ENCODE measurements around the gene CNR1.

CNR1 gene

DNA sequence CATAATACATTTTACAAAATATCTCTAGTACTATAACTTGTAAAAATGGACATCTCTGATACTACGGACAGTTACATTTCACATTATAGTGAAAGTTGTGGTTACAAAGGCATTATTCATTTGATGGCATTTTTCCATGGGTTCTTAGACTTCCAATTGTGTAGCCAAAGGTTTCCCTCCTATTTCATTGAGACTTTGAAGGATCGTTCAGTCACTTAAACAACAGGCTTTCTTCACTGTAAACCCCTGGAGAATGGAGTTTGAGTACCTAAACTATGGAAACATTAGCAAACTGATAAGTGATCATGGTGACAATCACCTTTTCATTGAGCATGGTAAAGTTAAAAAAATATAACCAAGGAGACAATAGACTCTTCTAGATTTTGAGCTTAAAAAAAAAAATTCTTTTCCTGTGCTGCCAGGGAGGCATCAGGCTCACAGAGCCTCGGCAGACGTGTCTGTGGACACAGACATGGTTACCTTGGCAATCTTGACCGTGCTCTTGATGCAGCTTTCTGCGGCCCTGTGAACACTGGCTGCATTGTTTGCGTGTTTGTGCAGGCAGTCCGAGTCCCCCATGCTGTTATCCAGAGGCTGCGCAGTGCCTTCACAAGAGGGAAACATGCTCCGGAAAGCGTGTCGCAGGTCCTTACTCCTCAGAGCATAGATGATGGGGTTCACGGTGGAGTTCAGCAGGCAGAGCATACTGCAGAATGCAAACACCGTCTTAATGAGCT is 22.6 kb downstream of the CNR1 start:
- no peak for DNase-seq (ENCODE audit: low spot score)

DNA sequence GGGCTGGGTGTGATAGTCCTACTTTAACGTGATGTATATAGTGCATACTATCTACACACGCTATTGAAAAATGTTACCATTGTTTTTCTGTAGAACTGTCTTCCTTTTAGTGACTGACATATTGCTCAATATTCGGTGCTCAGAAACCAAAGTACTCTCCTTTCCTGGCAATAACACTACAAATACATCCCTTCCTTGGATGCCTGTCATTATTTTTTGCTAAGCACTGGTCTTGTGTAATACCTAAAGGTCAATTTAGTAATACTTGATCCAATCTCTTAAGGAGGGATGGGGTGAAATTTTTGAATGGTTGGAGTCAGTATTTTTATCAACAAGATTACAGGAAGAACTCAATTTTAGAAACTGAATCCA is 23.9 kb downstream of the CNR1 start:
- DNase-seq (ENCODE audit: low spot score), result no peak

DNA sequence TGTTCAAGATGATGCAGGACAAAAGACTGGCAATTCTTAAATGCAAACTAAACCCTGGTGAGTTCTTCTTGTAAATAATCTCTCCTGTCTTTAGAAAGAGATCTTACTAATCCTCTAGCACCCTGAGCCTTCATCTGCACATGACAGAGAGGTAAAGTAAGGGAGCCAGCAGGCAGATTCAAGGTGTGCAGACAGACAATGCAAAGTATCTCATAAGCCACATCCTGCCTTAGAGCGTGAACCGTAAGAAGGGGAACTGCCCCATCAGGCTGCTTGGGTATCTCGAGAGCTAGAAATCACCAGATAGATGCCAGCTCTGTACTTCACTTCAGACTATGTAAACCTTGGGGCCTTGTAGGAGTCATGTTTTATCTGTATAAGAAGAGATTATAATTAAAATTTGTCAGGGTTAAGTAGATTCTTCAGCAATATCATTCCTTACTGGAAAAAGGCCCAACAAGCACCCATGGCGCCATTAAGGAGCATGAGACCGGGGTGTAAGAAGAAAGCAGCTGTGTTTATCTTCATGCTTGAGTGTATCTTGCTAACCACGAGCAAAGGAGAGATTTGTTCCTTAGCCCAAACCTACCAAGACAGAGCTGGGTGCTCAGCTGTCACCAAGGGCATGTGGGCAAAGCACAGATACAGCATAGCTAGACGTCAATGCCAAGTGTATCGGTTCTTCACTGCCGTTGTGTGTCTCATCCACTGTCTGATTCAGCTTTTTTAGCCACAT is 24.4 kb downstream of the CNR1 start:
- DNase-seq (ENCODE audit: low spot score), result no peak

DNA sequence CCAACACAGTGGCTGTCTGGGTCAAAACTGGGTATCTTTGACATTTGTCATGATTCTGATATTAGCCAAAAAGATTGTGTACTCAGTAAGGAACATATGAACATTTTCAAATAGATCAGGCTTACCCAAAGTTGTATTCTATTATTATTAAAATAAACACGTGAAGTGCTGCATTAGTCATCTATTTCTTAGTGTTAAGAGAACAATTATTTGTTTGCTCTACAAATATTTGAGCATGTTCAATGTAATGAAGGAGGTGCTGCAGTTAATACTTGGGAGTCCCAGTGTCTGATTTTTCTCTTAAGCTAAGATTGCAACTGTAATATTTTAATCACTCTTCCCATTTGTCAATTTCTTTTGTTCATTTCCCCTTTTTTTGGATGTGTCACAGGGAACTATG is 28.2 kb downstream of the CNR1 start:
- no peak for DNase-seq (ENCODE audit: low spot score)

DNA sequence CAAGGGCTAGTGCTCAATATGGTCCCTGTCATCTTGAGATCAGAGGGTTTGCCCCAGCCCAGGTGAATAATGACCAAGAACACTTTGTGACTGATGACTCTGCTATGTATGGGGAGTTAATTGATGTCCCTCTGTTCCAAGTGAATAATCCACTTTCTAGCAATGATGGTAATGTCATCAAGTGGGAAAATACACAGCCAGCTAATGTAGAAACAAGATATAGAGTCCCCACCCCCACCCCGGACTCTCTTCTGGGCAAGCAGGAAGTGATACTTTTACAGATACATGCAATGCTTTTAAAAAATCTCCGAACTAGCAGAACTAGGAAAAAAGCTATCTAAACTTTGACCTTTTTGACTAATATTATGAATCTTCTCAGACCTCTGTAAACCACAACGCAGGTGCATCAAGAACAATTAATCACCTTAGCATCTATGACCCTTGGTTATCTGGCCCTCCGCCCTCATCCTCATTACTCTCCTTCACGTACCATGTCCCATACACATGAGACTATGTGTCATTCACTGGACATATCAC is 30.5 kb downstream of the CNR1 start:
- peak; percentile 17 for DNase-seq (ENCODE audit: low spot score)

DNA sequence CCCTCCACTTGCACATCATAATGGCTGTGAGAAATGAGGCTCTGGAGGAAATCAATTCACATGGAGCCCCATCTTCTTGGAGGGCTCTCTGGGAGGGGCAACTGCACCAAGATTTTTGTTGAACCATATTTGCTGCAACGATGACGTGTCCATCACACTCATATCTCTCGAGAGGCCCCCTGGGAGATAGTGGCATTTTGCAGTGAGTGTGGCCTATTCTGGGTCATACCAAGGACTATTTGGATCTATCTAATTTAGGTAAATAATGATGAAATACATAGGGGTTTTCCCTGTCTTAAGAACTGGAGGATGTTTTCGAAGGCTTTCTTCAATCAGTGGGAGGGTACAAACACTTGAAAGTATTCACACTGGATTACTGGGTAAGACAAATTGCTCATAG is 31.6 kb downstream of the CNR1 start:
- no peak for DNase-seq (ENCODE audit: low spot score)

DNA sequence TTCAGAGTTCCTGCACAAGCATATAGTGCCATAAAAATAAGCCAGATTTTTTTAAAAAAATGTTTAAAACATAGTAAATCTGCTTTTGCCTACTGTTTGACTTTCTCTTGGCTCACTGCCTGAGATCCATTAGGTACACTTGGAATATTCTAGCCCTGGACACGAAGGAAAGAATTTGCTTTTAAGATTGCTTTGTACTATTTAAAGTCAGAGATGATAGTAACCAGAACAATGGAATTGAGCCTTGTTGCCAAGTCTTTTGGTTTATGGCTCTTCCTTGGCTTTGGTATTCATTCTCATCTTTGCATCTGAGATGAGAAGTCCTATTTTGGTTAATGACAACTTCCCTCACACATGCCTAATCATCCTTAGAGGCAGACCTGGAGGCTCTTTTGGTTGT is 32.4 kb downstream of the CNR1 start:
- DNase-seq (ENCODE audit: low spot score), result no peak

DNA sequence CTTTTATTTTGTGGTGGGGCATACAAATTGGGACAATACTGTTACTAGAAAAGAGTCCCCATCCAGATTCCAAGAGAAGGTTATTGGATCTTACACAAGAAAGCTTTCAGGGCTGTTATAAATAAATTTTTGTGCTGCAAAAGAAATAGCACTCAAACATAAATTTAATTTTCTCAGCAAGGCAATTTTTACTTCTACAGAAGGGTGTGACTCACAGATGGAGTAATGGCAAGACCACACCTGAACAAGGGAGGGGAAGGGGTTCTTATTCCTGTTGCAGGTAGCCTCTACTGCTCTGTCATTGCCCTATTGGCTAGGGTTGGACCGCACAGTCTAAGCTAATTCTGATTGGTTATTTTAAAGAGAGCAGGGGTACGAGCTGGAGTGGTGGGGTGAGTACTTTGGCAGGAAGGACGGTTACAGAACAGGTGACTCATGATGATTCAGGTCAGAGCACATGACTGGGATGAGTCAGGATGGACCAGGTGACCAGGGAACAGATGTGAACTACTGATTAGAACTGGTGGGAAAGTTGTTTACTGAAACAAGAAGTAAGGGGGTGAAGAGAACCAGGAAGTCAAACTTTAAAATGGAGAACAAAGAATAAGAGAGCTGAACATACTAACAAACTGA is 41.1 kb downstream of the CNR1 start:
- peak; percentile 22 for DNase-seq (ENCODE audit: low spot score)

DNA sequence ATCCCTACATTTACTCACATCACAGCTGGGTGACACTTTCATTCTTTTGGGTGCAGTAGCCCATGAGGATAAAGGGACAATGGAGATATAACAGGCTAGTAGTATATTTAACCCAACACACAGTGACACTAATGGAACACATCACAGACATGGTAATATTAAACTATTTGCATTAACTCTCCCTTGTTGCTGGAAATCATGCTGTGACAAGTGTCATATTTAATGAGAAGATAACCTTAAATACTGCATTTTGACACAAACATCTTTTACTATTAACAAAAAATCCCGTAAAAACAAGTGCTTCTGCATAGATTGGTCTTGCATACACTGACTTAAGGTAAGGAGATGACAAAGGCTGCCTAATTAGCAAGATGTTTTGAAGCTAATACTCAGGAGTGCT is 45.5 kb downstream of the CNR1 start:
- no peak for DNase-seq (ENCODE audit: low spot score)

DNA sequence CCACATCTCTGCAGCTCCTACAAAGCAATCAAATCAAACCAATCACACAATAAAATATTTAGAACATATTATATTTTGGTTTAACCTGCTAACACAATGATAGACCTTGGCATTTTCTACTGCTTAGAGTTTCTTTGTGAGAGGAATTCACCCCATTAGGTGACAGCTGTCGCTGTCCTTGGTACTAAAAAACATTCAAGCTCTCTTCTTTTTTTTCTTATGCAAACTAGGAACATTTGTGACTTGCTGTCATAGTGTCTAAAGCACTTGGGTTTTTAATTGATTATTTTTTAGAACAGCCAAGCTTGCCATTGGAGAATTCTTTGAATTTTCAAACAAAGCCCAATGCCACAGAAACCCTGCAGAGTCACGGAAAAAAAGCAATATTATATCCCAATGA is 46.4 kb downstream of the CNR1 start:
- DNase-seq (ENCODE audit: low spot score), result no peak

DNA sequence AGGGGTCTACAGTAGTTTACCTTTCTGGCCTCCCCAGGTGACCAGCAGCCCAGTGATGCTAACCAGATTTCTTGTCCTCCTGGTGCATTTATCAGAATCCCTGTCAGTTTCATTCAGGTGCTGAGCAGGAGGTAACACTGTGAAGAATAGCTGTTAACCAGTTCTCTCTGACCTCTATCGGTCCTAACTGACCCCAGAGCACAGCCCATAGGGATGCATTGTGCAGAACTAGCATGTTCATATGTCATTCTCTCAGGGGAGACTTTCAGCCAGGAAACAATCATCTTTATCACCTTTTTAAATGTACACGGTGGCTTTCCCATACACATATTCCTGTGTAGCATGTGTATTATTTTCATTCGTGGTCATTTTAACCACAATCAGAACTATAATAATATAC is 49.9 kb downstream of the CNR1 start:
- no peak for DNase-seq (ENCODE audit: low spot score)

DNA sequence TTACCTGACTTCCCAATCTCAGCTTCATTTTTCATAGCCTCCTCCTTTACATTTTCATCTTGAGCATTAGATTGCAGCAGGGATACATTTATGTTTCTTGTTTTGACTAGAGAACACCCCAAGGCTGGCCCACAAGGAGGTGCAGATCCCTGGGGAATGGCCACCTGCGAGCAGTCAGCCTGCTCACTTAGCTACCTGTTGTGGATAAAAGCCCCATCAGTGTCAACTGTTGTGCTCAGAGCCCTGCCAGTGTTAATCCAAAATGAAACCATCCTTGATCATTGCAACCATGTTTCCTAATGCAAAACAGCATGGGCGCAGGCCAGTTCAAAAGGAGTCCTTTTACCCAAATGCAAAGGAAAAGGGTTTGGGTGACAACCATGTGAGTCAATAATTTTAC is 50.8 kb downstream of the CNR1 start:
- DNase-seq (ENCODE audit: low spot score), result no peak

DNA sequence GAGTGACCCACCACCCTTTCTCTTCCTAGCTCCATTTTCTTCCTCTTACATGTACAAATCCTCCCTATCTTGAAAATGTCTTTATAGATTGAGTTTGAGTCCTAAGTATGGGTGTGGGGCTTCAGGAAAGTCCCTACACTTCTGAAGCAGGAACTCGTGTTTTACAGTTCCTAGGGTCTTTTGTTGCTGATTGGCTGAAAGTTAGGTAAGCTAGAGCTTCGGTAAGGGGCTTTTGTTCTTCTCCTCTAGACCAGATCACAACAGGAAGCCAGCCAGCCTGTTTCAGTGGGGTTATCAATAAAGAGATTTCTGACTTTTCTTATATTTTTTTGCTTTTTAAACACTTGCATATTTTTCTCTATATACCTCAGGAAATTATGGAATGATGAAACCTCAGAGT is 51.3 kb downstream of the CNR1 start:
- no peak for DNase-seq (ENCODE audit: low spot score)

DNA sequence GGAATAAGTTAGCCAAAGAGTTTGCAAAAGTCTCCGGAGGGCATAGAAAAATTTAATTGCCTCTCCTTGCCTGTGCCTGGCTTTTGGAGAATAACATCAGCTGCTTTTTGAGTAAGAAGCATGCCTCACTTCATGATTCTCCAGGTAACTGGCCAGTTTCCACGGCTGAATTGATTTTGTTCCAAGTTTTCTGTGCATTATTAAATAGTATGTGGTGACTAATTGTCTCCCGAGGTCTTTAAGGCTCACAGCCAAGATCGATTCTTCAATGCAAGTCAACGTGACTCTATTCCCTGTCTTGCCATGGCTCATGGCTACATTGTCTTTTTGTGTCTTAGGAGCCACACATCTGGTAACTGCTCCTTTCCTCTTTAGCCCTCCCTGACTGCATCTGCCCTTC is 54.2 kb downstream of the CNR1 start:
- no peak for DNase-seq (ENCODE audit: low spot score)

DNA sequence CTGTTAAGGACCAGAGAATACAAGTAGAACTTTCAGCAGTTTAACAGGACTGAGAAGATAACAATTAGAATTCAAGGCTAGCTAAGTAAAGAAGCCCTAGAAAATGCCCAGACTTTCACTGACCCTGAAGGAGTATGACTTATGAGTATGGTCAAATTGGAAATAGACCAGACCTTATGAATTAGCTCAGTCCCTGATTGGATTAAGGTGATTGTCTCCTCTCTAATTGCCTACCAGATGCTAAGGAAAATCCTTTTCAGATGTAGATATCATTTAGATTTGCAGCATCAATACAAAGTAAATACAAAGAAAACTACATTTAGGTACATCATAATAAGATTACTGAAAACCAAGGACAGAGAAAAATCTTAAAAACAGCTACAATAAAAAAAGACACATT is 58.9 kb downstream of the CNR1 start:
- DNase-seq (ENCODE audit: low spot score), result no peak

DNA sequence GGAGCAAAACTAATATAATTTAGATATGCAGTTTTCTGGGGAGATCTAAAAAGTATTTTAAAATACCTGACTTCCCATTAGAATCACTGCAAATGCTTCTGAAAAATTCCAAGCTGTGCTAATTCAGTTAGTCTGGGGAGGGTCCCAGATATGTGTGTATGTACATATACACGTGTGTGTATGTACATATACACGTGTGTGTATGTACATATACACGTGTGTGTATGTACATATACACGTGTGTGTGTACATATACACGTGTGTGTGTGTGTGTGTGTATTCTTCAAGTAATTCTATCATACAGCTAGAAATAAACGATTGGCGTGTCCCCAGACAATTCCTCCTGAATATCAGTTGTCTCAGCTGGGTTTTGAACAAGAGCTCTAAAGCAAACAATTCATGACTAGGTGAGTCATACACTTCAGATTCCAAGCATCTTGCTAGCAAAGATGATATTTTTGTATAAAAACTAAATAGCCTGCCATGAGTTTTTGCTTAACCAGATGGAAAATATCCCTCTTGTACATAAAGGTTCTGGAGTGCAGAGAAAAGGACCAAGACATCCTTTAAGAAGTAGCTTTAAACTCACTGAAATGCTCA is 60.3 kb downstream of the CNR1 start:
- DNase-seq (ENCODE audit: low spot score), result no peak

All from kidney tubule cell (primary cell).